HG02642 (cell line): ENCODE results near the gene LPIN1.
A peak's percentile ranks its signal among the peaks of the same experiment; 100 is the strongest.
"Not testable (repeated sequence)": the region's sequence is repeated elsewhere in the genome, so short reads cannot be mapped to it uniquely, and the experiment has no call there.

Source experiments
- ATAC-seq: cut with Tn5 transposase; IDR thresholded peaks from one replicate; pipeline ENCODE4 v1.9.1; 2021; ENCODE audit warnings: mild to moderate bottlenecking; ENCODE audit not compliant: unreplicated experiment, poor library complexity

LPIN1 gene

GRCh38 chr2:11858883-11859282 is 112.5 kb downstream of the LPIN1 start:
- ATAC-seq, result no peak

- ATAC-seq, result not testable (repeated sequence)
These were observed 113.5 kb downstream of the LPIN1 start for GRCh38 chr2:11859975-11860374.

GRCh38 chr2:11861044-11861443 is 114.6 kb downstream of the LPIN1 start:
- ATAC-seq, result peak; percentile 35

- no peak for ATAC-seq
These were observed 115.6 kb downstream of the LPIN1 start for GRCh38 chr2:11862049-11862448.

- peak; percentile 28 for ATAC-seq
These were observed 116.7 kb downstream of the LPIN1 start for GRCh38 chr2:11863103-11863502.

GRCh38 chr2:11863513-11864328 is 117.3 kb downstream of the LPIN1 start:
- ATAC-seq, result peak; percentile 45

GRCh38 chr2:11864724-11865123 is 118.3 kb downstream of the LPIN1 start:
- no peak for ATAC-seq

- ATAC-seq, result no peak
These were observed 118.9 kb downstream of the LPIN1 start for GRCh38 chr2:11865378-11865777.

GRCh38 chr2:11865805-11866204 is 119.4 kb downstream of the LPIN1 start:
- ATAC-seq, result no peak

GRCh38 chr2:11866358-11867335 is 120.2 kb downstream of the LPIN1 start:
- ATAC-seq, result peak; percentile 36

GRCh38 chr2:11867926-11868325 is 121.5 kb downstream of the LPIN1 start:
- ATAC-seq, result no peak

GRCh38 chr2:11869391-11869991 is 123.1 kb downstream of the LPIN1 start:
- ATAC-seq, result no peak

- no peak for ATAC-seq
These were observed 123.6 kb downstream of the LPIN1 start for GRCh38 chr2:11870064-11870463.

- ATAC-seq, result no peak
These were observed 124.2 kb downstream of the LPIN1 start for GRCh38 chr2:11870584-11870983.

- ATAC-seq, result no peak
These were observed 125.0 kb downstream of the LPIN1 start for GRCh38 chr2:11871421-11871820.

GRCh38 chr2:11872247-11872947 is 126.0 kb downstream of the LPIN1 start:
- no peak for ATAC-seq

- ATAC-seq, result no peak
These were observed 126.5 kb downstream of the LPIN1 start for GRCh38 chr2:11872948-11873269.

GRCh38 chr2:11873356-11874154 is 127.1 kb downstream of the LPIN1 start:
- no peak for ATAC-seq

GRCh38 chr2:11874861-11875260 is 128.4 kb downstream of the LPIN1 start:
- ATAC-seq, result no peak
